ENCODE data around the gene CCN6. TPM values are rescaled to one million over a fixed set of nuclear protein-coding genes. Genes with fewer than 3 reads are reported as not detected.

Gene CCN6
- polyA plus RNA-seq, 12 donors = 0.16 to 0.52 (median 0.30) TPM; not detected in 2

GRCh38 chr6:112114577-112115223 is 60.8 kb downstream of the CCN6 start:
- DNase-seq = no peak

DNA sequence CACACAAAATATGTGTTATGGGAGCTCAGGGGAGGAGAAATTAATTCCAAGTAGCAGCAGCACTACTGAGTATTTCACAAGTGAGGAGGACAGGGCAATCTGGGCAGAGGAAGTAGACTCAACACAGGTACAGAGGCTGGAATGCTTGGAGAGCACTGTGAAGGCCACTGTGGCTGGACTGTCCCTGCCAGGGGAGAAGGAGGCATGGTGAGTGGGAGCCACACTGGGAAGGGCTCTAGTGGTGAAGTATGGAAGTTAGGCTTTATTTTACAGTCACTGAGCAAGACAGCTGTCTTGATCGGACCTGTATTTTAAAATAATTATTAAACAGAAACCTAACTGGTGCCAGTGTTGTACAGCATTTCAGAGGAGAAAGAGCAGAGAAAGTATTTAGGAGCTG is 62.3 kb downstream of the CCN6 start:
- no peak for DNase-seq

DNA sequence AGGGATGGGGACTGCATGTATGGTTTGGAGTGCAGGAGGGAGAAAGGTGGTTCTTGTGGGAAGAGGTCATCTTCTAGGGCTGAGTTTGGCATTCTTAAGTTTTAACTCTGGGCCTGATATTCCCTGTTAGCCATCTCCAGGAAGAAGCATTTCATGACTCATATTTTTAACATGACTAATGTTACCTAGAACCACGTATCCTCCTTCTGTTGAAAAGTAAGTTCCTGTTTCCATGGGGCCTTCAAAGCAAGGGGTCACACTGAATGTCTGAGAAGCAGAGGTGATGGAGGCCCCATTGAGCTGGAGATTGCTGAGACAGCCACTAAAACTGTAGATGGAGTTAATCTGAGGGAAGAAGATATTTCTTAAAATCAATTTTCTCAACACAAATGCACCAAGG is 63.6 kb downstream of the CCN6 start:
- DNase-seq = no peak

GRCh38 chr6:112118034-112118433 is 64.1 kb downstream of the CCN6 start:
- no peak for DNase-seq

Other genes with a start within 250 kb of the CCN6 start
- gene FYN, start 180.7 kb upstream of the CCN6 start, polyA plus RNA-seq (ENCODE audit: insufficient read length in 12 of 12) = 100 to 1,000 TPM in 10 of 12 donors, 10 to 100 TPM in 1, not detected in 1; 98.4 to 184 (median 152) TPM
- gene TUBE1, start 33.4 kb downstream of the CCN6 start, polyA plus RNA-seq (ENCODE audit: insufficient read length in 12 of 12) = 10 to 100 TPM in 11 of 12 donors, not detected in 1; 12.6 to 42.0 (median 23.5) TPM
- 10 to 100 TPM in 11 of 12 donors, not detected in 1; 15.9 to 32.5 (median 20.1) TPM for gene FAM229B, start 33.5 kb downstream of the CCN6 start, polyA plus RNA-seq (ENCODE audit: insufficient read length in 12 of 12)
- 100 to 1,000 TPM in 11 of 12 donors, not detected in 1; 137 to 245 (median 182) TPM for gene LAMA4, start 200.5 kb downstream of the CCN6 start, polyA plus RNA-seq (ENCODE audit: insufficient read length in 12 of 12)

All from muscle of arm (tissue), 12 donors.